Hepatocyte (in vitro differentiated cells): ENCODE data around the gene TMEM256. TPM values are rescaled to one million over a fixed set of nuclear protein-coding genes. Genes with fewer than 3 reads are reported as not detected.

Experiments
- DNase-seq: peaks from one replicate; pipeline ENCODE4 v3.0.0-alpha.2; 2016; ENCODE audit warnings: low spot score
- H2AFZ ChIP-seq: fragments of 200-600 bp; sonication (generic); 2 replicates; pipeline ENCODE4 v1.6.0; 2016; ENCODE audit warnings: antibody characterized with exemption, mild to moderate bottlenecking
- H3K27ac ChIP-seq: fragments of 200-600 bp; sonication (generic); 2 replicates; pipeline ENCODE4 v1.5.1; 2016; ENCODE audit warnings: mild to moderate bottlenecking
- H3K27me3 ChIP-seq: fragments of 200-600 bp; sonication (generic); 2 replicates; pipeline ENCODE4 v1.6.1; 2016
- H3K36me3 ChIP-seq: fragments of 200-600 bp; sonication (generic); replicated peaks from 2 replicates; pipeline ENCODE4 v1.5.1; 2016; ENCODE audit warnings: low read depth; ENCODE audit not compliant: insufficient read depth
- H3K4me1 ChIP-seq: fragments of 200-600 bp; sonication (generic); 2 replicates; pipeline ENCODE4 v1.5.1; 2016; ENCODE audit warnings: mild to moderate bottlenecking, moderate library complexity; ENCODE audit not compliant: insufficient read depth
- H3K4me2 ChIP-seq: fragments of 200-600 bp; sonication (generic); 2 replicates; pipeline ENCODE4 v1.6.0; 2016
- H3K4me3 ChIP-seq: fragments of 200-600 bp; sonication (generic); 2 replicates; pipeline ENCODE4 v1.5.1; 2016; ENCODE audit warnings: mild to moderate bottlenecking
- H3K79me2 ChIP-seq: fragments of 200-600 bp; sonication (generic); 2 replicates; pipeline ENCODE4 v1.6.0; 2017; ENCODE audit warnings: mild to moderate bottlenecking
- H3K9me2 ChIP-seq: fragments of 200-600 bp; sonication (generic); replicated peaks from 2 replicates; pipeline ENCODE4 v1.6.0; 2017; ENCODE audit warnings: mild to moderate bottlenecking; ENCODE audit not compliant: insufficient read depth
- H3K9me3 ChIP-seq: fragments of 200-600 bp; sonication (generic); 2 replicates; pipeline ENCODE4 v1.5.1; 2016; ENCODE audit warnings: low read depth, mild to moderate bottlenecking
- H4K20me1 ChIP-seq: fragments of 200-600 bp; sonication (generic); 2 replicates; pipeline ENCODE4 v1.6.0; 2016; ENCODE audit warnings: mild to moderate bottlenecking; ENCODE audit not compliant: insufficient read depth, poor library complexity, severe bottlenecking
- EZH2 ChIP-seq: fragments of 200-600 bp; sonication (generic); IDR thresholded peaks from 2 replicates; pipeline ENCODE4 v1.6.1; 2016; ENCODE audit warnings: antibody characterized with exemption, mild to moderate bottlenecking, borderline replicate concordance
- EZH2phosphoT487 ChIP-seq: fragments of 200-600 bp; sonication (generic); IDR thresholded peaks from one replicate; pipeline ENCODE4 v1.6.1; 2018; ENCODE audit warnings: antibody characterized with exemption, mild to moderate bottlenecking, low read depth, moderate library complexity; ENCODE audit not compliant: unreplicated experiment, severe bottlenecking
- WGBS: methylation state at CpG from one replicate; pipeline ENCODE4 v1.1.6; 2016; ENCODE audit warnings: low lambda C conversion rate; ENCODE audit errors: missing lambda C conversion rate; 5-methylcytosine and 5-hydroxymethylcytosine counted together
- polyA plus RNA-seq: library from polyadenylated mRNA; unstranded; fragments of >200 nt; fragmentation: Nextera tagmentation; extraction: Ambion mirVana; gene quantifications from 2 replicates; pipeline ENCODE4 v1.2.1, GENCODE V29; 2016
- total RNA-seq: library from RNA; depleted of rRNA; stranded (reverse); fragments of >200 nt; gene quantifications from 2 replicates; pipeline ENCODE4 v1.2.3, GENCODE V29; 2014
- TF ChIP-seq, protein P1 (sequence below): fragments of 200-600 bp; sonication (generic); IDR thresholded peaks from 2 replicates; pipeline ENCODE4 v1.5.1; 2016; ENCODE audit warnings: antibody characterized with exemption, mild to moderate bottlenecking; ENCODE audit not compliant: poor library complexity

The TMEM256 gene
- total and polyA plus RNA-seq, 2 experiments from 2014 or later: 105 to 118 TPM

DNA sequence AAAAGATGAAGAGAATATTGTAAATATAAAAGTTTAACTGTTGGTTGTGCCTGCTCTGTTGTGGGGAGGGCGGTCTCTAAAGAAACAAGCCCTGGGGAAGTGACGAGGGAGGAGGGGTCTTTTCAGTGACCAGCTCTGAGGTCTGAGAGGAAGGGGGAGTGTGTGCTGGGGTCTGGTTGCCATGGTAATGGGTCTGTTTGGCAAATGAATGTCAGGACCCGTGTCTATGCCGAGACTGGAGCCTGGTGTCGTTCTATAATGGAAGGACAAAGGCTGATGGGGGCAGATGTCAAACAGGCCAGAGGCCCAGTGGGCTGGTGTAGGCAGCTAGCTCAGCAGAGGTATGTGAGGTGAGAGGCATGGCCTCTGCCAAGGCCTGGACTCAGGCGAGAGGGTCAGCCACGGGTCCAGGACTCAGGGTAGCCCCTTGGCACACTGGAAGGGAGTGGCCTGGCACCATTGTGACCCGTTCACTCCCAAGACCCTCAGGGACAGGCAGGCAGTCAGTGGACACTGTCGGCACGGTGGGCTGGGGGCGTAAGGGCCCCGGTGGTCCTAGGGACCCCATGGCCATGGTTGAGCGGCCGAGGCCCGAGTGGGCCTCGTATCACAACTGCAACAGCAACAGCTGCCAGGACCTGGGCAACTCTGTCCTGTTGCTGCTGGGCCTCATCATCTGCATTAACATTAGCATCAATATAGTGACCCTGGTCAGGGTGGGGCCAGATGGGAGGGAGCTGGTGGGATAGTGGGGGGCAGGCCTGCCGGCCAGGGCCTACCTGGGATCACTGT lies 16.1 kb upstream of the TMEM256 start, which contains the start of gene SPEM1:
SPEM1 (plus strand) TSS at position 506 of the 792 bp plus-strand sequence; CDS start at position 567, 61 bp downstream.
- Histone ChIP-seq H3K4me1 (no peaks in the 10 kb centered on the region), H3K9me2 (no peaks in the 10 kb centered on the region), H3K4me2 (no peak within 1 kb of the TSS), H3K27me3 (no peaks in the 10 kb centered on the region), H3K9me3 (no peaks in the 10 kb centered on the region), H2AFZ (no peak within 1 kb of the TSS), H4K20me1 (no peaks in the 10 kb centered on the region), H3K36me3 (no peaks in the 10 kb centered on the region), H3K27ac (no peak within 1 kb of the TSS), H3K79me2 (no peaks in the 10 kb centered on the region), H3K4me3 (no peak within 1 kb of the TSS)
- TF ChIP-seq EZH2 (no peak), EZH2phosphoT487 (no peak)
- TF ChIP-seq, protein P1, sequence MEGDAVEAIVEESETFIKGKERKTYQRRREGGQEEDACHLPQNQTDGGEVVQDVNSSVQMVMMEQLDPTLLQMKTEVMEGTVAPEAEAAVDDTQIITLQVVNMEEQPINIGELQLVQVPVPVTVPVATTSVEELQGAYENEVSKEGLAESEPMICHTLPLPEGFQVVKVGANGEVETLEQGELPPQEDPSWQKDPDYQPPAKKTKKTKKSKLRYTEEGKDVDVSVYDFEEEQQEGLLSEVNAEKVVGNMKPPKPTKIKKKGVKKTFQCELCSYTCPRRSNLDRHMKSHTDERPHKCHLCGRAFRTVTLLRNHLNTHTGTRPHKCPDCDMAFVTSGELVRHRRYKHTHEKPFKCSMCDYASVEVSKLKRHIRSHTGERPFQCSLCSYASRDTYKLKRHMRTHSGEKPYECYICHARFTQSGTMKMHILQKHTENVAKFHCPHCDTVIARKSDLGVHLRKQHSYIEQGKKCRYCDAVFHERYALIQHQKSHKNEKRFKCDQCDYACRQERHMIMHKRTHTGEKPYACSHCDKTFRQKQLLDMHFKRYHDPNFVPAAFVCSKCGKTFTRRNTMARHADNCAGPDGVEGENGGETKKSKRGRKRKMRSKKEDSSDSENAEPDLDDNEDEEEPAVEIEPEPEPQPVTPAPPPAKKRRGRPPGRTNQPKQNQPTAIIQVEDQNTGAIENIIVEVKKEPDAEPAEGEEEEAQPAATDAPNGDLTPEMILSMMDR: no peak
- WGBS: 86% methylated on average over 17 of the region's 17 CpGs
- DNase-seq: no peak

DNA sequence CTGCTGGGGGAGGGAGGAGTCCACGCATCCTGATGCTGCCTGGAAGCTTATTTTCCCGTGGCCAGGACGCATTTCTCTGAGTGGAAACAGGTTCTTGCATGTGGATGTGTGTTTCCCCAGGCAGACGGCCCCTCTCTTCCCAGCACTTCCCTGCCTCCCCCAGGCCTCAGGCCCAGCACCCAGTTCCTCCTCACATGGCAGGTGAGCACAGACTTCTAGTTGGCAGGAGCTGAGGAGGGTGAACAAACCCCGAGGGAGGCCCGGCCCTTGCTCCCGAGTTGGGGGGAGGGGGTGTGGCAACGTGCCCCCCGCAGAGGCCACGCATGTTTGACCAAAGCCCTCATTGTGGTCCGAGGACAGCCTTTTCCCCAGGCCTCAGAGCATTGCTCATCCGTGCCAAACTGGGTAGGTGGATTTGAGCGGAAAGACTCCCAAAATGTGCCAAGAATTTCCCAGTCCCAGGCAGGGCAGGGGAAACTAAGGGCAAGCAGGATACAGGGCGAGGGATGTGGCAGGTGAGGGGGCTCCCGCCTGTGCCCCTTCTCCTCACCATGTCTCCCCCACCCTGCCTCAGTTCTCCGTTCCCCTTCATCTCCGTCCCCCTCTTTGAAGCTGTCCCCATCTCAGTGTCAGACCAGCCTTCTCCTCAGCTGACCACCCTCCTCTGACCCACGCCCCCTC lies 14.7 kb upstream of the TMEM256 start:
- TF ChIP-seq, protein P1: no peak
- Histone ChIP-seq H3K36me3 (no peaks in the 10 kb centered on the region), H3K4me2 (no peak overlapping the region), H3K4me1 (no peaks in the 10 kb centered on the region), H3K9me3 (no peaks in the 10 kb centered on the region), H3K4me3 (no peak overlapping the region), H3K79me2 (no peaks in the 10 kb centered on the region), H3K9me2 (no peaks in the 10 kb centered on the region), H3K27me3 (no peaks in the 10 kb centered on the region), H4K20me1 (no peaks in the 10 kb centered on the region), H2AFZ (no peak overlapping the region), H3K27ac (no peak overlapping the region)
- WGBS: 81% methylated on average over 17 of the region's 18 CpGs
- no peak for DNase-seq

DNA sequence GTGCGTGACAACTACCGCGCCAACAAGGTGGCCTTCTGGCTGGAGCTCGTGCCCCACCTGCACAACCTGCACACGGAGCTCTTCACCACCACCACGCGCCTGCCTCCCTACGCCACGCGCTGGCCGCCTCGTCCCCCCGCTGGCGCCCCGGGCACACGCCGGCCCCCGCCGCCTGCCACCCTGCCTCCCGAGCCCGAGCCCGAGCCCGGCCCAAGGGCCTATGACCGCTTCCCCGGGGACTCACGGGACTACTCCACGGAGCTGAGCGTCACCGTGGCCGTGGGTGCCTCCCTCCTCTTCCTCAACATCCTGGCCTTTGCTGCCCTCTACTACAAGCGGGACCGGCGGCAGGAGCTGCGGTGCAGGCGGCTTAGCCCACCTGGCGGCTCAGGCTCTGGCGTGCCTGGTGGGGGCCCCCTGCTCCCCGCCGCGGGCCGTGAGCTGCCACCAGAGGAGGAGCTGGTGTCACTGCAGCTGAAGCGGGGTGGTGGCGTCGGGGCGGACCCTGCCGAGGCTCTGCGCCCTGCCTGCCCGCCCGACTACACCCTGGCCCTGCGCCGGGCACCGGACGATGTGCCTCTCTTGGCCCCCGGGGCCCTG lies 13.3 kb upstream of the TMEM256 start:
- H3K9me3 ChIP-seq: no peaks in the 10 kb centered on the region
- no peak overlapping the region for H3K4me3 ChIP-seq
- H3K27me3 ChIP-seq: no peaks in the 10 kb centered on the region
- H3K27ac ChIP-seq: no peak overlapping the region
- no peaks in the 10 kb centered on the region for H3K79me2 ChIP-seq
- H2AFZ ChIP-seq: no peak overlapping the region
- H3K9me2 ChIP-seq: no peaks in the 10 kb centered on the region
- no peaks in the 10 kb centered on the region for H4K20me1 ChIP-seq
- H3K4me1 ChIP-seq: no peaks in the 10 kb centered on the region
- no peak for TF ChIP-seq EZH2
- TF ChIP-seq, protein P1: no peak
- no peak for TF ChIP-seq EZH2phosphoT487
- over 99% methylated on average over 19 of the region's 54 CpGs for WGBS
- no peak overlapping the region for H3K4me2 ChIP-seq
- DNase-seq: no peak
- no peaks in the 10 kb centered on the region for H3K36me3 ChIP-seq
